Keratinocyte (primary cell): Measurements from ENCODE around the gene SZT2.

Source experiments
- CTCF ChIP-seq, 3 experiments: IDR thresholded peaks in 1 of 3; conservative IDR thresholded peaks in 1 of 3; optimal IDR thresholded peaks in 1 of 3; 2 replicates in 2 of 3; 3 replicates in 1 of 3; pipeline versions ENCODE3 to v1.5.1; 2011; ENCODE audit warnings: low read length in 3 of 3, mild to moderate bottlenecking in 3 of 3, moderate library complexity in 2 of 3, control low read depth in 1 of 3, inconsistent platforms in 1 of 3; ENCODE audit not compliant: insufficient read depth in 2 of 3; ENCODE audit errors: extremely low read depth in 1 of 3
- EZH2 ChIP-seq: IDR thresholded peaks from one replicate; pipeline ENCODE4 v1.6.1; 2012; ENCODE audit warnings: inconsistent platforms, mild to moderate bottlenecking, low read length, moderate library complexity

GRCh38 chr1:43439781-43440180 is 50.1 kb downstream of the SZT2 start:
- TF ChIP-seq CTCF (optimal IDR thresholded peaks at IDR 0.05 in 1 of 3, IDR thresholded peaks at IDR 0.05 in 1 of 3, conservative IDR thresholded peaks at IDR 0.05 in 1 of 3; ENCODE audit: extremely low read depth in 1 of 3, insufficient read depth in 2 of 3, low read length in 3 of 3) (no peak), EZH2 (no peak)
